Vagina (tissue), 2 donors: ENCODE data around the gene COL25A1. TPM values are rescaled to one million over a fixed set of nuclear protein-coding genes. Genes with fewer than 3 reads are reported as not detected.

Experiments
- DNase-seq, 2 donors: peaks; one replicate each; pipeline ENCODE4 v3.0.0-alpha.2; 2017; ENCODE audit errors: extremely low spot score in 2 of 2
- H3K27ac ChIP-seq: fragments of 200-600 bp; sonication (generic); one replicate; pipeline ENCODE4 v1.5.1; 2019
- H3K27me3 ChIP-seq: fragments of 200-600 bp; sonication (generic); one replicate; pipeline ENCODE4 v1.5.1; 2019
- H3K36me3 ChIP-seq, 2 donors: fragments of 200-600 bp; sonication (generic); one replicate each; pipeline ENCODE4 v1.5.1; 2017 to 2019
- H3K4me1 ChIP-seq: fragments of 200-600 bp; sonication (generic); one replicate; pipeline ENCODE4 v1.5.1; 2019
- H3K4me3 ChIP-seq, 2 donors: fragments of 200-600 bp; sonication (generic); 1 replicate in 1 of 2; 2 replicates in 1 of 2; pipeline ENCODE4 v1.5.1; 2016 to 2019
- H3K9me3 ChIP-seq: fragments of 200-600 bp; sonication (generic); one replicate; pipeline ENCODE4 v1.5.1; 2019
- POLR2A ChIP-seq, 2 donors: fragments of 450-650 bp; IDR thresholded peaks; one replicate each; pipeline ENCODE4 v1.6.1; 2017; ENCODE audit warnings: antibody characterized with exemption in 2 of 2, mild to moderate bottlenecking in 2 of 2, moderate library complexity in 2 of 2
- POLR2AphosphoS5 ChIP-seq, 2 donors: sonication (generic); formaldehyde crosslinking; IDR thresholded peaks; one replicate each; pipeline ENCODE4 v1.9.0; 2017; ENCODE audit warnings: antibody characterized with exemption in 2 of 2, mild to moderate bottlenecking in 2 of 2, low read depth in 1 of 2; ENCODE audit not compliant: insufficient read depth in 1 of 2
- intact Hi-C: fragments of 100-400 bp; cut with DNase I; formaldehyde crosslinking; loops from one replicate; pipeline ENCODE4 v1.15.1; 2023
- total RNA-seq: library from RNA; depleted of rRNA; stranded (reverse); fragments of >200 nt; gene quantifications from one replicate; pipeline ENCODE4 v1.2.3, GENCODE V29; 2016
- TF ChIP-seq, protein P1 (sequence below), 3 experiments: fragments of 450-650 bp in 2 of 3; fragments of 200-600 bp in 1 of 3; sonication (generic) in 1 of 3; IDR thresholded peaks; one replicate each; pipeline ENCODE4 v1.5.1; 2017 to 2019; ENCODE audit warnings: antibody characterized with exemption in 3 of 3, mild to moderate bottlenecking in 2 of 3, moderate library complexity in 2 of 3

COL25A1 gene
- total RNA-seq, 1 donor from 2014 or later: 0.49 TPM

DNA sequence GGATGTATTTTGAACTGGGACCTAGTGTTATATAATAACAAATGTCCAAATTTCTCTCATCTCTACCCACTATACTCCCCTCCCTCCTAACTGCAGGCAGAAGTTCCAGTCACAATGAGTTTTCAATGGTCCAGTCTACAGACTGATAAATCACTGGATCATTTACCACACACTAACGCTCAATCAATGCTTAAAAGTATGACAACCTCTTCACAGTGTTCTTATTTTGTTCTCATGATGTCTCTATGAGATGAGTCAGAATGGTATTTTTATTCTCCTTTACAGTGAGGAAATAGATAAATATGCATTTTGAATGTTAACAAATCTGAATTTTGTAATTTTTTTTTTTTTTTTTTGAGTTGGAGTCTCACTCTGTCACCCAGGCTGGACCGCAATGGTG lies 455.9 kb downstream of the COL25A1 start:
- Histone ChIP-seq H3K27ac (no peak overlapping the region), H3K27me3 (no peaks in the 10 kb centered on the region), H3K4me1 (no peaks in the 10 kb centered on the region), H3K36me3 (no peaks in the 10 kb centered on the region), H3K4me3 (no peak overlapping the region), H3K9me3 (no peaks in the 10 kb centered on the region)
- TF ChIP-seq POLR2A (IDR thresholded peaks at IDR 0.05) (no peak), POLR2AphosphoS5 (IDR thresholded peaks at IDR 0.05; ENCODE audit: insufficient read depth in 1 of 2, low read depth in 1 of 2) (no peak)
- TF ChIP-seq, protein P1, sequence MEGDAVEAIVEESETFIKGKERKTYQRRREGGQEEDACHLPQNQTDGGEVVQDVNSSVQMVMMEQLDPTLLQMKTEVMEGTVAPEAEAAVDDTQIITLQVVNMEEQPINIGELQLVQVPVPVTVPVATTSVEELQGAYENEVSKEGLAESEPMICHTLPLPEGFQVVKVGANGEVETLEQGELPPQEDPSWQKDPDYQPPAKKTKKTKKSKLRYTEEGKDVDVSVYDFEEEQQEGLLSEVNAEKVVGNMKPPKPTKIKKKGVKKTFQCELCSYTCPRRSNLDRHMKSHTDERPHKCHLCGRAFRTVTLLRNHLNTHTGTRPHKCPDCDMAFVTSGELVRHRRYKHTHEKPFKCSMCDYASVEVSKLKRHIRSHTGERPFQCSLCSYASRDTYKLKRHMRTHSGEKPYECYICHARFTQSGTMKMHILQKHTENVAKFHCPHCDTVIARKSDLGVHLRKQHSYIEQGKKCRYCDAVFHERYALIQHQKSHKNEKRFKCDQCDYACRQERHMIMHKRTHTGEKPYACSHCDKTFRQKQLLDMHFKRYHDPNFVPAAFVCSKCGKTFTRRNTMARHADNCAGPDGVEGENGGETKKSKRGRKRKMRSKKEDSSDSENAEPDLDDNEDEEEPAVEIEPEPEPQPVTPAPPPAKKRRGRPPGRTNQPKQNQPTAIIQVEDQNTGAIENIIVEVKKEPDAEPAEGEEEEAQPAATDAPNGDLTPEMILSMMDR (IDR thresholded peaks at IDR 0.05): no peak
- intact Hi-C loops: no loop called here
- no peak for DNase-seq

DNA sequence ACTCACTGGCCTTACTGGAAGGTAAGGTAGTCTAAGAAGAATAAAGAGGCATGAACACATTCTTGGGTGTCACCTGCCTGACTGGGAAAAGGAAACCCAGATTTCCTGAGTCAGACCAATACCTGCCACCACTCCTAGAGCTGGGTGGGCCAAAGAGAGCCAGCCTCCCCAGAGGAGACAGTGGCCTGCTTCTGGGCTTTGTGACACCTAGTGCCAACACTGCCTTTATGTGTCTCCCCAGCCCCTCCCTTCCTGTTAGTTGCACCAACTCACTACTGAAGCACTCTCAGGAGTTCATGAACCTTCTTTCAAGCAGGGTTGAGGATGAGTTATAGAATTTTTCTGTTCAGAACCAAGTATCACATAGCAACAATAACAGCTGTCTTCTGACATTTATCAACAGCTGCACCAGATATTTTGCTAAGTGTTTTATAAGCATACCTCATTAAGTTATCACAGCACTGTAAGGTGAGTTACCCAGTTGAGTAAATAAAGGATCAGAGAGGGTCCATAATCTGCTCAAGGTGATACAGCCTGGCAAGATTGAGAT lies 462.0 kb downstream of the COL25A1 start:
- H3K4me1 ChIP-seq: no peaks in the 10 kb centered on the region
- H3K27ac ChIP-seq: no peak overlapping the region
- H3K27me3 ChIP-seq: no peaks in the 10 kb centered on the region
- no peak for DNase-seq
- TF ChIP-seq POLR2AphosphoS5 (IDR thresholded peaks at IDR 0.05; ENCODE audit: insufficient read depth in 1 of 2, low read depth in 1 of 2): no peak
- no peak for TF ChIP-seq POLR2A (IDR thresholded peaks at IDR 0.05)
- TF ChIP-seq, protein P1 (IDR thresholded peaks at IDR 0.05): no peak
- H3K4me3 ChIP-seq: no peak overlapping the region
- no peaks in the 10 kb centered on the region for H3K9me3 ChIP-seq
- H3K36me3 ChIP-seq: no peaks in the 10 kb centered on the region
- intact Hi-C loops: no loop called here

DNA sequence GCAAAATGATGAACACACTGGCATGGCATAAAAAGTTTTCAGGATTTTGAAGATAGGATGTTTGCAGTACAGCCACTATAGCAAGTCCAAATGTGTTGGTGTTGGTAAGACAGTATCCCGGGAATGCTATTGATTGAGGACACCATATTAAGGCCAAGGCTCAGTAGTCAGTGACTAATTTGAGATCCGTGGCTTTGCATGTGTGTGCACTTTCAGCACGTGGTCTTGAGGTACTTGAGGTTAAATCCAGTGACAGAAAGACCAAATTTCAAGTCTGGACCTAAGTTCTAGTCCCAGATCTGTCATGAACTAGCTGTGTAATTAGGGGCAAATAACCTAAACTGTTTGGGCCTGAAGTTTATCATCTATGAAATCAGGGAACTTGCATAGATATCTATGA lies 463.1 kb downstream of the COL25A1 start:
- no peak for DNase-seq
- intact Hi-C loops: no loop called here
- Histone ChIP-seq H3K27me3 (no peaks in the 10 kb centered on the region), H3K4me3 (no peak overlapping the region), H3K9me3 (no peaks in the 10 kb centered on the region), H3K4me1 (no peaks in the 10 kb centered on the region), H3K27ac (no peak overlapping the region), H3K36me3 (no peaks in the 10 kb centered on the region)
- no peak for TF ChIP-seq POLR2AphosphoS5 (IDR thresholded peaks at IDR 0.05; ENCODE audit: insufficient read depth in 1 of 2, low read depth in 1 of 2)
- TF ChIP-seq, protein P1 (IDR thresholded peaks at IDR 0.05): no peak
- no peak for TF ChIP-seq POLR2A (IDR thresholded peaks at IDR 0.05)

DNA sequence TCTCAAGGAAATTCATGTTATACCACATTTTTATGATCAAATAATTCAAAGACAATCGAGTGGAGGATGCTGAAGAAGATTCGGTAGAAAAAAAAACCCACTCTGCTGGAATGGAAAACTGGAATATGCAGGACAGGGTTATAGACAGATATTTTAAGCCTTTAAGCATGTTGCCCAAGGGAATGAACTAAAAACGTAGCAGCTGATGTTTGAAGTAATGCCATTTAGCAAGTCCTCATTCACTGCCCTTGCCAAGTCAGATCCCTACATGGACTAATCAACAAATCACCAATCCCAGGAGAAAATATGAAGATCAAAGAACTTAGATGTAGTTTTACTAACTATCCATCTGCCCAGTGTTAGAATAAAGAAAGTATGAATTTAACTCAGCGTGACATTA lies 464.0 kb downstream of the COL25A1 start:
- intact Hi-C loops: no loop called here
- no peak overlapping the region for H3K27ac ChIP-seq
- TF ChIP-seq POLR2A (IDR thresholded peaks at IDR 0.05): no peak
- TF ChIP-seq, protein P1 (IDR thresholded peaks at IDR 0.05): no peak
- no peak for TF ChIP-seq POLR2AphosphoS5 (IDR thresholded peaks at IDR 0.05; ENCODE audit: insufficient read depth in 1 of 2, low read depth in 1 of 2)
- H3K36me3 ChIP-seq: no peaks in the 10 kb centered on the region
- H3K4me3 ChIP-seq: no peak overlapping the region
- no peaks in the 10 kb centered on the region for H3K9me3 ChIP-seq
- H3K27me3 ChIP-seq: no peaks in the 10 kb centered on the region
- DNase-seq: no peak
- no peaks in the 10 kb centered on the region for H3K4me1 ChIP-seq

DNA sequence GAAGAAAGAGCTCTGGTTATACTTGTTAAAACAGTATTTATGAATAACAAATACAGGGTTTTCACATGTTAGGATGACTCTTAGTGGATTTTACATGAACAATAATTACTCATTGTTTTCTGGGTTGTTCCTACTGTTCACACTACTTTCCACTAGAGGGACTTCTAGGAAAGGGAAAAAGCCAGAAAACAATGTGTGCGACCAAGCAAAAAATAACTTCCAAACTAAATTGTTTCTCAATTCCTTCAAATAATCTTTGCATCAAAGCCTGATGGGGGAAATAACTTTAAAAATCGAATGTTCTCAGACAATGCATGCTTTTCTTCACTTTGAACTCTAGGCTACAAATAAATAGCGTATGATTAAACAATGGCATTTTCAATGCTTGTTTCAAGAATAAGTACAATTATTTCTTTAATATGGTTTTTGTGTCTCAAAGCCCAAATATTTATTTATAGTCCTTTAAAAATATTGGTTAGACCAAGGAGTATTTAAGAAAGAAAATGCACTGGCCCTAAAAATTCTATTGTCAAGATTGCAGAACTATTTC lies 467.5 kb downstream of the COL25A1 start:
- no peak for TF ChIP-seq POLR2A (IDR thresholded peaks at IDR 0.05)
- TF ChIP-seq, protein P1 (IDR thresholded peaks at IDR 0.05): peak in 2 of 3 experiments; percentile 7 to 41
- intact Hi-C loops: no loop called here
- no peaks in the 10 kb centered on the region for H3K27me3 ChIP-seq
- no peaks in the 10 kb centered on the region for H3K4me1 ChIP-seq
- no peak overlapping the region for H3K27ac ChIP-seq
- H3K4me3 ChIP-seq: no peak overlapping the region
- H3K9me3 ChIP-seq: no peaks in the 10 kb centered on the region
- H3K36me3 ChIP-seq: no peaks in the 10 kb centered on the region
- no peak for DNase-seq
